Frontal cortex (tissue), 4 donors: ENCODE data around the gene GRM7. TPM values are rescaled to one million over a fixed set of nuclear protein-coding genes. Genes with fewer than 3 reads are reported as not detected.

ENCODE experiments used
- DNase-seq, 2 donors: peaks; one replicate each; pipeline ENCODE4 v3.0.0; 2012; ENCODE audit warnings: low spot score in 2 of 2
- FAIRE-seq: peaks from 2 replicates; lab custom pipeline; 2012; peaks lifted over from hg19 to GRCh38; lab: Jason Lieb, UNC
- total RNA-seq: library from RNA; depleted of rRNA; stranded (reverse); fragments of >200 nt; gene quantifications from one replicate; pipeline ENCODE4 v1.2.3, GENCODE V29; 2014
- donor health status: control.
- donor health status: control.
- donor health status: control.

GRM7 gene
- total RNA-seq, 1 donor from 2014 or later, result 101 TPM

DNA sequence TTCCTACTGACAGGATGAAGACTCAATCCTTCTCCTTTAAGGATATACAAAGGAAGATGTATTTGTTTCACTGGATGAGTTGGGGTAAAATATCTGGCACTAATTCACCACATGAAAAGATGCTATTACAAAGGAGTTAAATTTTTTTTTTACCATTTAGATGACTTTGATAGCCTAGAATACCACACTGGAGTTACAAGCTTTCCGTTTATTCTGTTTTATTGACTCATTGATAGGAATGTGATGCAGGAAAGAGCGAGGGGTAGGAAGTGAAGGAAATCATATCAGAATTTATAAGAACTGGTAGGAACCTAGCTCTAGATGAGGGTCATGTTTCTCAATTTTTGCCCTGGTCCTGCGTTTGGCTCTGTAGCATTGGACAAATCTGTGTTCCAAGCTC lies 427.2 kb downstream of the GRM7 start:
- no peak for FAIRE-seq
- no peak for DNase-seq

DNA sequence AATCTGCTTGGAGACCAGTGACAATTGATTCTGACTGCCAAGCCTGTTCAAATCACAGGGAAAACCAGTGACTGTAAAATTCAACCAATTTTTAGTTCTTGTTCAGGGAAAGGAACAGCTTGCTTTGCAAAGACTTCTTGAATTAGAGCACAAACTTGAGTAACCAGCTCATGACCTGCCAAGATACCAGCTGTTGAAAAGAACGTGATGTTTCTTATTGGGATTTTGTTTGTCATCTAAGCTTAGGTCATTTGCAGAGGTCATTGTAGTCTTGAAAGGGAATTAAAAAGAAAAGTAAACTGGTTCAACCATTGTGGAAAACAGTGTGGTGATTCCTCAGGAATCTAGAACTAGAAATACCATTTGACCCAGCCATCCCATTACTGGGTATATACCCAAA lies 428.2 kb downstream of the GRM7 start:
- no peak for FAIRE-seq

DNA sequence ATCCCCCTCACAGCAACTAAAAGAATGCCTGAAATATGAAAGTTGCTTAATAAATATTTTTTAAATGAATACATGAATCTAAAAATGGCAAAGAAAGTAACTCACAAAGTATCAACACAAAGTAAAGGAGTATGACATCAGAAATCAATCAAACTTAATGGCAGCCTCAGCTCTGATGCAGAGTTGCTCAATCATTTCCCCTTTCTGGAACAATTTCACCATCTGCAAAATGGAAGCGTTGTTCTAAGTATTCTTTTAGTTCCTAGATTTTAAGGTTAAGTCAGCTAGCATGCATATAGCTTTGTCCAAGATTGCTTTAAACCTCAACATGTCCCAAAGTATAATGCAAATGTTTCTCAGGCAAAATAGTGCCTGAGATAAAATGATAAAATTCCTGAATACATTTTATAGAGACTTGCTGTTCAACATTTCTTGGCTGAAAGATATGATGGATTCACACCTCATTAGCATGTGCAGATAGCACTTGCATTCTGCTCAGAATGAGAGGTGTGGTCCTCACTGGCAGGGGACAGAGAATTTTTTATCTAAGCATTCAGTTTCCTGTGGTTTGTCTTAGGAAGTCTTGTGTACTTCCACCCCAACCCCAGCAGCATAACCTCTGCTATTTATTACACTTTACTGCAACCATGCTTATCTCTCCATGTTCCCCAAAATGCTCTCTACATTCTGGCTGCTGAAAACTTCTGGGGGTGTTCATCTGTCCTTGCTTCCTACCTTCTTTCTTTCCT lies 429.3 kb downstream of the GRM7 start:
- FAIRE-seq (no peak), DNase-seq (no peak)

More for the DNA sequence above, 428.2 kb downstream of the GRM7 start:
- DNase-seq, result no peak

DNA sequence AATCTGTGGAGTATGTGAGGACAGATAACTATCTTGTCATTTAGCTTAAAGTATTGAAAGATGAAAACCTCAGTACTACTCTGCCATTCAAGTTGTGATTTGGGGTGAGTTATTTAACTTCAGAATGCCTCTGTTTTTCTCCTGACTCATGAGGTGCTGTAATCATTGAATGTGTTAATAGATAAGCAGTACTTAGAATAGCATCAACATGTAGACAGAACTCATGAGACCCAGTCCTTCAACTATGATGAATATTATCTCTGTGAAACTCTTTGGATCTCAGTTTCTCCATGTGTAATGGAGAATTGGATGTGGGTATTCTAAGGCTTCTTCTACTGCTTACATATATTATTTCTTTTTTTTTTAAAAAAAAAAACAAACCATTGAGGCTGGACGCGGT lies 431.4 kb downstream of the GRM7 start:
- DNase-seq (no peak), FAIRE-seq (no peak)

DNA sequence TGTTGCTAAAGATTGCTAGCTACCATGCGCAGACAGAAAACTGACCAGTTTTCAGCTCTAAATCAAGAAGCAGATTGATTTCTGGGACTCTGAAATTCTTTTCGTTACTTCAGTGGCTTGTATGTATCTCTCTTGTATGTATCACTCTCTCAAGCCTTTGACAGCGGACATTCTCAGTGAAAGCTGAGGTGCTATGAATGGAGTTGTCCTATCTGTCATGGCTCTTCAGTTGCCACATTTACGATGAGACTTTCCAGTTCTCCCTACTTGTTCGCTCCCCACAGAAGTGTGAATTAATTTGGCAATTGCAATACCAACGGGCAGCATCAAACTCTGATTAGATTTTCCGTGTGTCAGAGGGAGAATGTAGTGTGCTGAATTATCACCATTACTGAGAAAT lies 432.4 kb downstream of the GRM7 start:
- FAIRE-seq (no peak), DNase-seq (no peak)

DNA sequence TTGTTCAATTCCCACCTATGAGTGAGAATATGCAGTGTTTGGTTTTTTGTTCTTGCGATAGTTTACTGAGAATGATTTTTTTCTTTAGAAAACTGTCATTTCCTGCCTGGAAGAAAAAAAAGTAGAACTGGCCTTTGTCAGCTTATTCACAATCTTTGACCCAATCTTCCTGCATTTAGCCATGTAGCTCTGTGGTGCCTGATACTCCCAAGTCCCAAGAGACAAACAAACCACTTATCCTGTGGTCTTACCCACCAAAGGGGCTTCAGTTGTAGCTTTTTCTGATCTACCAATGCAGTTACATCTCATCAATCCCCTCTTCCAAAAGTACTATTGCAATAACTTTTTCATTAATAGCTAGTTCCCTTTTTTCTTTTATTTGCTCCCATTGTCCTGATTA lies 444.6 kb downstream of the GRM7 start:
- FAIRE-seq (no peak), DNase-seq (no peak)

DNA sequence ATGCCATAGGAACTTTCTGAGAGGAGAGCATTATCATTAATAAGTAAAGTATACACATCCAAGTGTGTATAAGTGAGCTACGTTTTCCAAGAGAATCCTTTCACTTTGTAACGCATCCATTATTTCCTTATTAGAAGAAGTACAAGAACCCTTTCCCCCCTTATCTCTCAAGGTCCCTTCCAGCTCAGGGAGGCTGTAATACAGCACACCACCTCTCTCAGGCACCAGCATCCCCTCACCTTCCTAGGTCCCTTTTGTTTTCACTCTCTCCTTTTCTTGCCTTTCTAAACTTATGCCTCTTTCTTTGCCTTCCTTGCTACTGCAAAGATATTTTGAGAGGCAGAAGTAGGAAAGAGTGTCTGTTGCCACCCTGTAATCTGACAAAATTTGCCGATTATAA lies 446.0 kb downstream of the GRM7 start:
- DNase-seq (no peak), FAIRE-seq (no peak)

DNA sequence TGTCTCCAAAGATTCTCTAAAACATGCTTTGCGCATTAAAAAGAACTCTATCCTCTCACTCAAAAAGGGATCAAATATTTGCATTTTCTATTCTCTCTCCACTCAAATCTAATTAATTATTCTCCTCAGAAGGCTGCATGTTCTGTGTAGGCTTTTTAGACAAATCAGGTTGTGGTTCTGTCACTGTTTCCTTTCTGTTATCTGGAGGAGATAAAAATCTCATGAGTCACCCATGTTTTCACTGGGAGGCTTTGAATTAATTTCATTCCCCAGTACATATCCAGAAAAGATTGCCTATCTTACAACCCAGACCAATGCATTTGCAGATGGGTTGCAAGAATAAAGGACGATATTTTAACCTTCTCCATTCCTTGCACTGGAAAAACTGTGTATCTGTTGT lies 446.5 kb downstream of the GRM7 start:
- DNase-seq, result no peak
- FAIRE-seq, result no peak

DNA sequence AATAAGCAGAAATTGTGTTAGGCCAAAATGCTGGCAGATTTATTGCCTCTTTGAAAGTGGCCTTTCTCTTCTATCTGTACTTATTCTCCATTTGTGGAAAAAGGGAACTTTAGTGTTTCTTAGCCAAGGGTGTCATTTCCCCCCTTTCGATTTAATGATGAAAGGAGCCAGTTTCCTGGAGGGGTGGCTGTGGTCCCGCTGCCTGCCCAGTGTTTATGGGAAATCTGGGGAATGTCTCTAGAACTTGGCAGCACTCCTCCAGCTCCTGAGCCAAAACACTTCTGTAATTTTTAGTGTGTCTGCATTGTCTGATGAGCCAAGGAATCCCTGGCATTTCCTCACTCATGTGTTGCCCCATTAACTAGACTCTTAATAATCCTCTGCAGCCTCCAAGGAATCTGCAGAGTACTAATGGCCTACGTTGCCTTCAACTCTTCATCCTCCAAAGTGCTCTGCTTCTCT lies 448.8 kb downstream of the GRM7 start:
- FAIRE-seq (no peak), DNase-seq (no peak)

DNA sequence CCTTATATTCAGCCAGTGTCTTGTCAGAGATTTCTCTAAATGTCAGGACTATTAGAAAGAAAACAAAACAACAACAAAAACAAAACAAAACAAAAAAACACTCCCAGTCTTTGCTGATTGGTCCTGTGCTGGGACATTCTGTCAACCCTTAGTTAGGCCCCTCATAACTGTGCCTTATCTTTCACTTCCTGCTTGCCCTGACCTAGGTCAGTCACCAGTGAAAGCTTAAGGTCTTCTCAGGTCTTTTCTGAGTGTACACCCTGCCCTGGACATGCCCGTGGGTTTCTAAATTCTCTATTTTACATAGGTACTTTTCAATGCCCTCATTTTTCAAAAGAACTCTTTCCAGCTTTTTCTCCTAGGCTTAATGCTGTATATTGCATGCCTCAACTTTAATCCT lies 454.1 kb downstream of the GRM7 start:
- FAIRE-seq, result no peak

DNA sequence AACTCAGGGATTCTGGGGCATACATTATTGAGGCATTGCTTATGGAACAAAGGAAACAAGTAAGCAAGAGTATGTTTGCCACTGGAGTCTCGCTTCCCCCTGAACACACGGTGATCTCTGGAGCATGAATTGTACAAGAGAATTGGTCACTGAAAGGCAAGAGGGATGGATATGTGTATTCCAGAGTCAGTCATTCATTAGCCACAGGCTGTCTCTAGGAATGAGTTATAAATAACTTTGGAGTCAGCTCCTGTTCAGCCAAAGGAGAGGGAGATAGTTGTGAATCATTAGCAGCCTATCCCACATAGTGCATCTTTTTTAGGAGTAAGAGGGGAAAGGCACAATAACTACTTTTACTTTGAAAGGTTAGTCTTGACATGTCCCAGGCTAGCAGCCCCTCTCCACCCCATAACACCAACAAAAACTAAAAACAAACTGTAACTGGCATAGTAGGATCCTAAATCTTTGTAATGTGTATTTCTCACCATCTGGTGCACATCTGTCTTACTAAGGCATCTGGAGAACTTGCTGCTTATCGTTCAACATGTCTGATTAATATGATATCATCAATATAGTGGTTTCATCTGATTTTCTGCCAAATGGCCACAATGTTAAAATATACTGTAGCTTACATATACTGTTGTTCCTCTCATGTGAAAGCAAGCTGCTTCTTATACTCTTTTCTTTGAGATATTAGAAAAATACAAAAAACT lies 462.2 kb downstream of the GRM7 start:
- DNase-seq, result no peak
- no peak for FAIRE-seq

More for the DNA sequence above, 454.1 kb downstream of the GRM7 start:
- no peak for DNase-seq

DNA sequence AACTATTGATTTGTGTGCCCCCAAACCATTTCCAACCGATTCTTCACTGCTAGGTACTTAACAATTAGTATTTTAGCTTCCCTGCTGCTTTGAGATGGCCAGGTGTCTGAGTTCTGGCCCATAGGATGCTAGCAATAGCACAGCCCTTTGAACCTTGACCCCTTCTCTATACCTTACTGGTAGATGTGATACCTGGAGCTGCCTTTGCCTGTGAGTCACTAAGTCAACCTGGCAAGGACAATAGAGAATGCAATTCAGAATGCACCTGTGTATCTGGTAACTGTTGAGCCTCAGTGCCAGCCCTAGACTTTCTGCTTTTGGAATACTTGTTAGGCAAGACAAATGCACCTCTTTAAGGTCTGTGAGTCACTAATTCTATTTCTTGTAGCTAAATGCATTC lies 467.4 kb downstream of the GRM7 start:
- DNase-seq (no peak), FAIRE-seq (no peak)

DNA sequence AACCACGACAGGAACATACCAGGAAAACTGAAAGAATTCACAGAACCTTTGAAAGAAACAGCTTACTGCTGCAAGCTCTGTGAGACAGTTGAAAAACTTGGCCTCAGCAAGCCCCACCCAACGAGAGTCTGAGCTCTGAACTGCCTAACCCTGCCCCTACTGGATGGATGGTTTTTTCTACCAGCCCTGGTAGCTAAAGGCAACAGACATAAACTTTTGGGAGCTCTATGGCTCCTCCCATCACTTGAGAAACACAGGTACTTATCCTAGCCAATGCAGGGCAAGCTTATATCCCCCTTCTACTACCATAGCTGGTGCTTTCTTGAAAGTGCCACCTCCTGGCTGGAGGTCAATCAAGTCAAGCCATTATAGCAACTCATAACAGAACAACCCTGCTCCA lies 471.8 kb downstream of the GRM7 start:
- no peak for DNase-seq
- FAIRE-seq, result no peak

DNA sequence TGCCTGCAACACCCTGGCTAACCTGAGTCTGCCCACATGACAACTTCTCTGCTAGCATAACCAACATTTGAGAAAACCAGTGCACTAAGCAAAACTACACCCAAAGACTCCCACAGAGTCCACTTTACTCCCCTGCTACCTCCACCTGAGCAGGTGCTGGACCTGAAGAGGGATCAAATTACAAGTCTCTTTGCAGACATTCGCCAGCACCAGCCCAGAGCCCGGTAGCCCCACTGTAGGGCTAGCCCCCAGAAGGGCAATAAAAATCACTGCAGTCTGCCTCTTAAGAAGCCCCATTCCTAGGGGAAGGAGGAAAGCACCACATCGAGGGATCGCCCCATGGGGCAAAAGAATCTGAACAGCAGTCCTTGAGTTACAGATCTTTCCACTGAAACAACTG lies 472.2 kb downstream of the GRM7 start:
- DNase-seq, result no peak

DNA sequence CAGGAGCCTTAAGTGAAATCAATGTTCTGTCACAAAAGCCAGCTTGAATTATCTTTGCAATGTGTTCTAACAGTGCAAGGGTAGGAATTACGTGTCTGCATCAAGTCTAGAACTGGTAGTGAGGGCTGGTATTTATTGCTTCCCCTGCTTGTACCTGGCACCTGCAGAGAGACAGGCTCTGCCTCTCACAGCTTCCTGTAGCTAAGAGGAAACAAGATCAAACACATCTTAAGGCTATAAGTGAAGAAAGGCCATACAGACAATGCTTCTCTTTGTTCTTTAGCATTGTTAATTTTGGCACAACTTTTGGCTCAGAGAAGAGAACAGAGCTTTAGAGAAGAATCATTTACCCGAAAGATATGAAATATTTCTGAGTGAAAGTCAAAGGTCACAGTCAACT lies 479.9 kb downstream of the GRM7 start:
- FAIRE-seq, result no peak

More for the DNA sequence above, 472.2 kb downstream of the GRM7 start:
- no peak for FAIRE-seq

DNA sequence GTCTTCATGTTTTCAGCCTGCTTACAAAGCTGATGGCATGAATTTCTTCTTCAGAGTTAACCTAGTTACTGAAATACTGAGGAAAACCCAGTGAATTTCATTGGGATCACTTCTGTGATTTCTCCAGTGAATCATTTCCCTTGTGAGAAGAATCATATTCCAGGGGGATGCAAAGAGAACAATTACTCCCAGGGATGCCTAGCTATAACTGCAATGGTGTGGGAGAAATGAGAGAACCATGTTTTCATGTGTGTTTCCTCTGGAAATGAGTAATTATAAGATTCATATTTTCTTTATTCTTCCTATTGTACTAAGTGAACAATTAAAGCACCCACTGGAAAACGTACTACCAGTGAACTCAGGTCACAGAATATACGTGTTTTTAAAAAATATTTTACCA lies 485.4 kb downstream of the GRM7 start:
- no peak for DNase-seq
- no peak for FAIRE-seq

More for the DNA sequence above, 479.9 kb downstream of the GRM7 start:
- no peak for DNase-seq

DNA sequence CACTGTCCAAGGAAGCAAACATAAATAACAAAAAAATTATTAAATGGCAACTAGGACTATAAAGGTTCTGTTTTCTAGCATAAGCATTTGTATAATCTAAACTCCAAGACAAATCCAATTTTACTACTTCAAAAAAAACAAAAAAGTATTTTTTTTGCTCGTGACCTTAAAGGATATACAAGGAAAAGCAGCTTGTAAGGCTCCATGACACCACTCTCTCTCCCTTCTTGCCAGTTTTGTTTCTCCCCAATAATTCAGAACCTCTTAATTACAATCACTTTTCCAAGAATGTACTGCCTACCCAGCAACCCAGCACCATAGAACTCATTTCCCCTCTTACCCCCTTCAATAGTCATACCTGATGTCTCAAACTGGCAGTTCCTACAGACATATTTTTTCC lies 496.2 kb downstream of the GRM7 start:
- FAIRE-seq, result no peak
- no peak for DNase-seq

DNA sequence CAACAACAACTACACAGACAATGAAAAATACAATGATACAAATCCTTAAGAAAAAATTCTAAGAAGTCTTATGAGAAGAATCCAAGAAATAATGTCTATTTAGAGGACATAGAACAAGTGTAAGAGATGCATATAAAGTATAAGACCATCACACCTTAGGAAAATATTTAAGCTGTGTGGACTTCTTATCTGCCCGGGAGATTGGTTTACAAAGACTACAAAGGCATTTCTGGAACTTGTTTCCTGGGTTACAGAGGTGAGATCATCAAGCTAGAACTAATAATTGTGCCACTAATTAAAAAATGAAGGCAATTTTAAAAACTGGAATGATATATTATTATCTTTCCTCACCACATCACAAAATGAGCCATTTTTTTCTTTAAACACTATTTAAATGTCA lies 507.1 kb downstream of the GRM7 start:
- DNase-seq, result no peak
- FAIRE-seq, result no peak

DNA sequence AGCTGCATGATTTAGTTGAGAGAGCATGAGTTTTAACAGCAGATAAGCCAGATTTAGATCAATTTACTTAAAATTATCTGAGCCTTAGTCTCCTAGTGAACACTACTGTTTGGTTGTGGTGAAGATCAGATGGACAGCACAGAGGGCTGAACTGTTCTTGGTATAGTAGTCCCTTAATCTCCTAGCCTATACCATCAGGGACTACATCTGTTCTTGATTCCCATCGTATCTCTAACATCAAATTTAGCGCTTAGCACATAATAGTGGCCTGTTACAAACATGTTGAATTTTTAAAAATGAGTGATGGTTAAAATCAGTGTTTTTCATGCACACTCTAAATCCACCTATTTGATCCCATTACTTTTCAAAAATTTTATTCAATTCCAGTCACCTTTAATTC lies 507.7 kb downstream of the GRM7 start:
- DNase-seq, result no peak
- FAIRE-seq, result no peak

DNA sequence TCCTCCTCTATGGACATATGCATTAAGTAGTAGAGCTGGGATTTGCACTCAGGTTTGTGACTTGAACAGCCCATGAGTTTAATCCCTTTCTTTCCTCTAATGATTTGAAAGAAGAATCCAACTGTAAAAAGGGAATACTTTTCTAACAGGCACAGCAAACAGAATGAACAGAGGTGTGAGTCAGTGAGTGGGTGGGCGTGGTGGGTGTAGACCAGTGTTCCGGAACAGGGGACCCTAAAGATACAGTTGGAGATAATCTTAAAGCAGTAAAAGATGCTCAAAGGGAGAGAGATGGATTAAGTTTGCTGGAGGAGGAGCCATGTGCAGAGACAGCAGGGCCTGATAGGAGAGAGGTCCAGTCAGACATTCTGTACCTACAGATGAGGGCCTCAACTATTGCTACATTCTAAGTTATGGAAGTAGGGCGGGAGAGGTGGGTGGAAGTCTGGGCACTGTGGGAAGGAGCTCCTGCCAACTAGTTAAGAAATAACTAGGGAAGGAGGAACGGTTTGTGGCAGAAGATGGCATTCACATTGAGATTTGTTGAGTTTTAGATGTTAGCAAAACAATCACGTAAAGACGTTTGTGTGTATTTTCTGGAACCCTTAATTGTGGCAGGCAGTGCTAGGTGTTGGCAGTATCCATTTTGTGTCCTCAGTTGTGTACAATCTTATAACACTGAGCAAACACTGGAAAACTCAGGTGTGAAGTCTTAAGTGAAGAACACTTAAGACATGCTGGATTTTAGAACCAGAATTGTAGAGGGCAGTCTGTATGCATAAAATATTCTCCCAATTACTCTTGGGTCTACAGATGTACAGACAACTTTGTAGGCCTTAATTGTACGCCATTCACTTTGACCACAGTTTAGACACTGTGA lies 511.0 kb downstream of the GRM7 start:
- no peak for FAIRE-seq

DNA sequence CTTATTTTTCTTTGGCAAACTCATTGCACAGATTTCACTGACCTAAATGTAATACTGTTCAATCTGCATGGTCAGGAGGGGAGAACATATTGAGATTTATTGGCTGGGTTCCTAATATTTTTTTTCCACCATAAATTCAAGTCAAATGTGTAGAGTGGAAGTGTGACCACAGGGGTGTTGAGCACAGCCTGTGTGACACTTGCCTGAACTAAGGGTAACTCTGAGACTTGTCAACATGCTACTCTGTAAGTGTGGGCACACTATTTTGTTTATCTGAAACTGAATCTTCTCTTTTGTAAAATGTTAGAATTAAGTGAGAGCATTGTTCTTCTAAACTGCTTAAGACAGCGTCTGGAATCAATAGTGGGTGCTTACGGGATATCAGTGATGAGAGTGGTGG lies 516.2 kb downstream of the GRM7 start:
- DNase-seq (no peak), FAIRE-seq (no peak)

More for the DNA sequence above, 511.0 kb downstream of the GRM7 start:
- no peak for DNase-seq
